ENCODE measurements around the gene TARDBP. TPM values are rescaled to one million over a fixed set of nuclear protein-coding genes. Genes with fewer than 3 reads are reported as not detected.

The TARDBP gene
- total and polyA plus RNA-seq, 9 of the 15 experiments (the other 6 are each of a cell fraction or from before 2014, with no cell fraction given): 122 to 515 (median 243) TPM

GRCh38 chr1:11053758-11054137, 41.3 kb downstream of the TARDBP start (continued):
- TF ChIP-seq ZFP91 (CRISPR knock-in tag; IDR thresholded peaks at IDR 0.05): 0 out of 2 replicates have a peak, but pooled peaks have one; percentile 15
- peak; percentile 74; the same call in 1 of the 2 replicates for TF ChIP-seq MYNN (IDR thresholded peaks at IDR 0.05)
- no peak for TF ChIP-seq MYNN (CRISPR knock-in tag; IDR thresholded peaks at IDR 0.05)
- TF ChIP-seq TEAD1 (CRISPR knock-in tag; IDR thresholded peaks at IDR 0.05): no peak
- TF ChIP-seq BRCA1 (IDR thresholded peaks at IDR 0.05): no peak
- TF ChIP-seq BRCA1 (CRISPR knock-in tag; IDR thresholded peaks at IDR 0.05): 0 out of 2 replicates have a peak, but pooled peaks have one; percentile 51
- TF ChIP-seq SUPT5H (IDR thresholded peaks at IDR 0.05): peak; percentile 12; the same call in 1 of the 2 replicates
- peak; percentile 29; the same call in 1 of the 2 replicates for TF ChIP-seq POLR2G (IDR thresholded peaks at IDR 0.05; ENCODE audit: low read depth, low read length)
- TF ChIP-seq, protein P1, sequence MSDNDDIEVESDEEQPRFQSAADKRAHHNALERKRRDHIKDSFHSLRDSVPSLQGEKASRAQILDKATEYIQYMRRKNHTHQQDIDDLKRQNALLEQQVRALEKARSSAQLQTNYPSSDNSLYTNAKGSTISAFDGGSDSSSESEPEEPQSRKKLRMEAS (CRISPR knock-in tag; IDR thresholded peaks at IDR 0.05): 0 out of 2 replicates have a peak, but pooled peaks have one; percentile 13
- peak; percentile 58; the same call in 1 of the 2 replicates for TF ChIP-seq PRMT5 (CRISPR knock-in tag; IDR thresholded peaks at IDR 0.05)
- TF ChIP-seq ZBED1 (IDR thresholded peaks at IDR 0.05): no peak
- TF ChIP-seq, protein P2, sequence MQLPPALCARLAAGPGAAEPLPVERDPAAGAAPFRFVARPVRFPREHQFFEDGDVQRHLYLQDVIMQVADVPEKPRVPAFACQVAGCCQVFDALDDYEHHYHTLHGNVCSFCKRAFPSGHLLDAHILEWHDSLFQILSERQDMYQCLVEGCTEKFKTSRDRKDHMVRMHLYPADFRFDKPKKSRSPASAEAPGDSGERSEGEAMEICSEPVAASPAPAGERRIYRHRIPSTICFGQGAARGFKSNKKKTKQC (CRISPR knock-in tag; IDR thresholded peaks at IDR 0.05): peak; percentile 79; the same call in 1 of the 2 replicates
- 0 out of 2 replicates have a peak, but pooled peaks have one; percentile 57 for TF ChIP-seq ZNF12 (CRISPR knock-in tag; IDR thresholded peaks at IDR 0.05)
- TF ChIP-seq, protein P3, sequence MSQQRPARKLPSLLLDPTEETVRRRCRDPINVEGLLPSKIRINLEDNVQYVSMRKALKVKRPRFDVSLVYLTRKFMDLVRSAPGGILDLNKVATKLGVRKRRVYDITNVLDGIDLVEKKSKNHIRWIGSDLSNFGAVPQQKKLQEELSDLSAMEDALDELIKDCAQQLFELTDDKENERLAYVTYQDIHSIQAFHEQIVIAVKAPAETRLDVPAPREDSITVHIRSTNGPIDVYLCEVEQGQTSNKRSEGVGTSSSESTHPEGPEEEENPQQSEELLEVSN (IDR thresholded peaks at IDR 0.05; ENCODE audit: borderline replicate concordance in 1 of 2, extremely low read depth in 1 of 2, insufficient read depth in 1 of 2, insufficient read length in 1 of 2, low read depth in 1 of 2, low read length in 1 of 2, poor library complexity in 1 of 2, severe bottlenecking in 1 of 2): peak in 1 of 2 experiments; percentile 20
- TF ChIP-seq EHMT2 (IDR thresholded peaks at IDR 0.05): peak; percentile 95
- TF ChIP-seq, protein P4, sequence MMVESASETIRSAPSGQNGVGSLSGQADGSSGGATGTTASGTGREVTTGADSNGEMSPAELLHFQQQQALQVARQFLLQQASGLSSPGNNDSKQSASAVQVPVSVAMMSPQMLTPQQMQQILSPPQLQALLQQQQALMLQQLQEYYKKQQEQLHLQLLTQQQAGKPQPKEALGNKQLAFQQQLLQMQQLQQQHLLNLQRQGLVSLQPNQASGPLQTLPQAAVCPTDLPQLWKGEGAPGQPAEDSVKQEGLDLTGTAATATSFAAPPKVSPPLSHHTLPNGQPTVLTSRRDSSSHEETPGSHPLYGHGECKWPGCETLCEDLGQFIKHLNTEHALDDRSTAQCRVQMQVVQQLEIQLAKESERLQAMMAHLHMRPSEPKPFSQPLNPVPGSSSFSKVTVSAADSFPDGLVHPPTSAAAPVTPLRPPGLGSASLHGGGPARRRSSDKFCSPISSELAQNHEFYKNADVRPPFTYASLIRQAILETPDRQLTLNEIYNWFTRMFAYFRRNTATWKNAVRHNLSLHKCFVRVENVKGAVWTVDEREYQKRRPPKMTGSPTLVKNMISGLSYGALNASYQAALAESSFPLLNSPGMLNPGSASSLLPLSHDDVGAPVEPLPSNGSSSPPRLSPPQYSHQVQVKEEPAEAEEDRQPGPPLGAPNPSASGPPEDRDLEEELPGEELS (CRISPR knock-in tag; IDR thresholded peaks at IDR 0.05; ENCODE audit: borderline replicate concordance): peak; percentile 68; the same call in 1 of the 2 replicates
- no peak for TF ChIP-seq FOXM1 (IDR thresholded peaks at IDR 0.05; ENCODE audit: low read depth)
- 0 out of 2 replicates have a peak, but pooled peaks have one; percentile 73 for TF ChIP-seq FOXM1 (CRISPR knock-in tag; IDR thresholded peaks at IDR 0.05; ENCODE audit: low read depth)
- peak; percentile 79; the same call in 1 of the 2 replicates for TF ChIP-seq NR3C1 (CRISPR knock-in tag; IDR thresholded peaks at IDR 0.05)
- peak; percentile 54 for TF ChIP-seq POLR2A (conservative IDR thresholded peaks at IDR 0.05)

Measured in K562 (cell line).